GM19467 (cell line): ENCODE results near the gene CARMIL3.

Experiments used
- ATAC-seq: cut with Tn5 transposase; IDR thresholded peaks from one replicate; pipeline ENCODE4 v1.9.1; 2021; ENCODE audit warnings: mild to moderate bottlenecking, moderate library complexity; ENCODE audit not compliant: unreplicated experiment

The CARMIL3 gene

GRCh38 chr14:24074625-24075484 lies 23.0 kb downstream of the CARMIL3 start:
- ATAC-seq = no peak

GRCh38 chr14:24075485-24076301 lies 23.9 kb downstream of the CARMIL3 start:
- no peak for ATAC-seq

- no peak for ATAC-seq
Measured at GRCh38 chr14:24076302-24076601, 24.4 kb downstream of the CARMIL3 start.

- no peak for ATAC-seq
Measured at GRCh38 chr14:24077086-24077485, 25.3 kb downstream of the CARMIL3 start.

GRCh38 chr14:24078146-24078545 lies 26.3 kb downstream of the CARMIL3 start:
- no peak for ATAC-seq

- no peak for ATAC-seq
Measured at GRCh38 chr14:24079491-24080141, 27.8 kb downstream of the CARMIL3 start.

- ATAC-seq = no peak
Measured at GRCh38 chr14:24080142-24080530, 28.3 kb downstream of the CARMIL3 start.

GRCh38 chr14:24080888-24081738 lies 29.3 kb downstream of the CARMIL3 start:
- ATAC-seq = peak; percentile 87

- no peak for ATAC-seq
Measured at GRCh38 chr14:24081739-24082211, 30.0 kb downstream of the CARMIL3 start.

- ATAC-seq = no peak
Measured at GRCh38 chr14:24082411-24083080, 30.7 kb downstream of the CARMIL3 start.

- ATAC-seq = no peak
Measured at GRCh38 chr14:24083462-24083861, 31.7 kb downstream of the CARMIL3 start.

- no peak for ATAC-seq
Measured at GRCh38 chr14:24084440-24084839, 32.6 kb downstream of the CARMIL3 start.

GRCh38 chr14:24085215-24085614 lies 33.4 kb downstream of the CARMIL3 start:
- no peak for ATAC-seq

- no peak for ATAC-seq
Measured at GRCh38 chr14:24086193-24086955, 34.6 kb downstream of the CARMIL3 start.

- no peak for ATAC-seq
Measured at GRCh38 chr14:24087004-24087403, 35.2 kb downstream of the CARMIL3 start.

- no peak for ATAC-seq
Measured at GRCh38 chr14:24088095-24088494, 36.3 kb downstream of the CARMIL3 start.

GRCh38 chr14:24089890-24090289 lies 38.1 kb downstream of the CARMIL3 start:
- no peak for ATAC-seq

- no peak for ATAC-seq
Measured at GRCh38 chr14:24092110-24092504, 40.3 kb downstream of the CARMIL3 start.

GRCh38 chr14:24092505-24093206 lies 40.8 kb downstream of the CARMIL3 start:
- no peak for ATAC-seq
